ENCODE data around the gene DYNLT4.

- TF ChIP-seq CTCF (IDR thresholded peaks at IDR 0.05) (no peak), POLR2A (IDR thresholded peaks at IDR 0.05) (no peak)
These were observed 40.7 kb upstream of the DYNLT4 start for GRCh38 chr1:44847845-44848244.

All from testis (tissue), 2 donors.